DLD1 (cell line): ENCODE measurements around the gene OPN1SW.

Experiments
- in situ Hi-C: cut with HindIII; loops from 2 replicates; pipeline ENCODE4 v1.10.0; 2017; ENCODE audit warnings: low sequenced_read_pairs

Gene OPN1SW

DNA sequence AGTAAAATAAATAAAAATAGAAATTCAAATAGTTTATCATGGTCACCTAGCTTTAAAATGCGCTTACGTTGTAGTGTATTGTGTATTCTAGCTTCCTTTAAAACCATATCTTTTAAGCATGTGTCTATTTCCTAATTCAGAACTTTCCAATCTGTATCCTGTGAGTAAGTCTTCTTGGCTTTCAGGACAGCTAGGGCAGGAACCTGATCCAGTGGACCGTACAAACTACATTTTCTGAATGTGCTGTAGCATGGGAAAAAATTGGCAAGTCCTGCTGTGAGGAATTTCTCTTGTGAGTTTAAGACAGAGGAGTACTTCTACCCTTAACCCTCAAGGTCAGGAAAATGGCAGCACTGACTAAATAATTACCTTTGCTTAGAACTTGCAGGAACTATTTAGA lies 12.1 kb downstream of the OPN1SW start:
- in situ Hi-C loops: no loop called here

DNA sequence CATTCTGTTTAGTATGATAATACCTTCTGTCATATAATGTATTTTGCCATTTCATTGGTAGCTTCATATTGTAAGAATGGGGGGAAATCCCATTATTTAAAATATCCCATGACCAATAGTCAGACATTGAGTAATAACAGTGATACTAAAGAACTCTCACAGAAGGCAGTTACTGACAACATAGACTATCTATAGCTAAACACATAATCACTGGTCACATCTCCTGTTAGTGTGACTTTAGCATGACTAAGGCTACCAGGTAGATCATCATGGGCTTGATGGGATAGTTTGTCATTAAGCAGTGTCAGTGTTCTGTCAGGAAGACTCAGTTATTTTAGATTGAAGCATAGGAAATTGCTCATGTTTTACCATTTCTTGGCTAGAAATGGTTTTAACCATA lies 16.4 kb downstream of the OPN1SW start:
- in situ Hi-C loops: no loop called here

DNA sequence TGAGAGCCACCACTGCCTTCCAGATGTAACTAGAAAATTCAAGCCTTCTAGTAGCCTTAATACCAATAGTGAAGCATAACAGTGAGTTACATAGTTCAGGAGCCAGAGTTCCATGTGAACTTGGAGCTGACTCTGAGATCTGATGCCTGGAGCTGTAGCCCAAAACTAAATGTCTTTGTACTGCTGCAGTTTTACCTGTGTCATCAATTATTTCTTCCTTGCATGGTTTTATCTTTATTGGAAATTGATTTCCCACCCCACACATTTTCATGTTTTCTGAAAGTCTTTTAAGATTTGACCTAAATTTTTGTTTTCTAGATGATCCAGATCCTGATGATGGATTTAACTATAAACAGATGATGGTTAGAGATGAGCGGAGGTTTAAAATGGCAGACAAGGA lies 17.0 kb downstream of the OPN1SW start:
- in situ Hi-C loops: no loop called here

DNA sequence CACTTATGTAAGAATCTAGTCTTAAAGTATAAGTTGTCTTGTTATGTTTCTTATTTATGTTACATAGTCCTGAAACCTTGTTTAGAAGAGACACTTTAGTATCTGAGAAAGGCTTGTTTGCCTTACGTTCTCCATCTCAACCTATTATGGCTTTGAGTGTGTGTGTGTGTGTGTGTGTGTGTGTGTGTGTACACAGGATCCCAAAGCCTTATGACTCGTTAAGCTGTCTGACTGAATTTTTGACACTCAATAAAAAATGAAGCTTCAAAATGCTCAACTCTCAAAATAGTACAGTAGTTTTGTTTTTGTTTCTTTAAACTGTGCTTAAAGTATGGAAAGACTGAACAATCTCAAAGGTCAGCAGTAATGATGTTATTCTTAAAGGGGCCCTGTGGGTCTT lies 18.4 kb downstream of the OPN1SW start:
- in situ Hi-C loops: no loop called here

DNA sequence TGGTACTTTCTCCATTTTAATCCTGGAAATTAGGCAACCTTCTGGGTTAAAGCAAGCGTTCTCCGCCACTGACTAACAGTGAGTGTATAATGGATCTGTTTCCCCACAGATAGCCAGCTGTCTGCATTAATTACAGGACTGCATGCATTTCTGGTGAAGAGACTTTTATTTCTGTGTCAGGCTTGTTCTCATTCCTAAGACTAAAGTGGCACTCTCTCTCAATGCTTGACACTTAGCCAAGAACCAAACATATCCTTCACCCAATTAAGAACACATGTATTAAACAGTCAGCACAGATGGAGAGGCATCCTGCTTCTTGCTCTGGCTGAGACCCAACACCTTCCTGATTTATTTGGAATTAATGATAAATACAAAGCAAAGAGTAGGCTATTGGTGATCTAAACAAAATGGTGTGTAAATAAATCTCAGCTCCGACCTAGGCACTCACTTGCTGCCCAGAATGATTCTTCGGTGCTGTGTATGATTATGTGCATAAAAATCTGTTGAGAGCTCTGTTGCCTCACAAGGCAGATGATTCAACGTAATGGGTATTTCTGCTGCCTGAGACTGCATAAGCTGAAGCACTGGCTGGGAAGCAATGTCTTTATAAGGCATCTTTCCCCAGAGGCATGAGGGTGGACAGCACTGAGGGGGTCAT lies 19.6 kb downstream of the OPN1SW start:
- in situ Hi-C loops: no loop called here

DNA sequence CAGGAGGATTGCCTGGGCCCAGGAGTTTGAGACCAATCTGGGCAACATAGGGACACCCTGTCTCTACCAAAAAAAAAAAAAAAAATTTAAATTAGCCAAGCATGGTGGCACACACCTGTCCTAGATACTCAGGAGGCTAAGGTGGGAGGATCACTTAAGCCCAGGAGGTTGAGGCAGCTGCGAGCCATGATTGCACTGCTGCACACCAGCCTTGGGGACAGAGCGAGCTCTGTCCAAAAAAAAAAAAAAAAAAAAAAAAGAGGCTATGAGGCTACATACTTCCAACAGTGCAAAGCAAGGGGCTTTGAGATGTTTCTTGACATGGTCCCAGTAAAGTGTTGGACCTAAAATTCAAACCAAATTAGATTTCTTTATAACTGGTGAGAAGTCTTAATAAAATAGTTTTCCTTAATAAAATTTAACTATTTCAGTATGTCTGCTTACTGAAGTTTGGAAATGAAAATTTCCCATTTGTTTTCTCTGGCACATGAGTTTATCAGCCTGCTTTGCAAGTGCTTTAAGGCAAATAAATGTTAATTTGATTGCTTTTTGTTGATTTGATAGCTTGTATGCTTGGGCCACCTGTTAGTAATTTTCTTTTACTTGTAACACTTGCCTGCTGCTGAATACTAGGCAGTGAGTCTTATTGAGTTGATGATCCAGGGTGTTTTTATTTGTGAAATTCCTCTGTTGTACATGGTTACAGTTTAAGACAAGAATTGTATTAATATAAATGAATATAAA lies 20.3 kb downstream of the OPN1SW start:
- in situ Hi-C loops: no loop called here

DNA sequence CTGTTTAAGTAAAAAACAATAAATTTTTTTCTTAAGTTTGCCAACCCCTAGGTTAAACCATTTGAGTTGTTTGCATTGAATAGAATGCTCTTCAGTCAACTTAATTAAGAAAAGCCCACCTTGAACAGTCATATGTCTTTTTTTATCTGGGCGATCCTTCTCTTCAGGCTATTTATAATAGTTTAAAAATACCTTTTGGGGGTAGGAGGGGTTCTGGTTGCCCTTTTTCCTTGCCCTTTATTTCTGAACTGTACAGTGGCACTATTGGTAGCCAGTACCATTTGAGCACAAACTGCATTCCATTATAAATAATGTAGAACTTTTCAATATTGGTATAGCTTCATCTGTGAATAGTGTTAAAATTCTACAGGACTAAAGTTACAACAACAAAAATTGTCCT lies 23.3 kb downstream of the OPN1SW start:
- in situ Hi-C loops: no loop called here

DNA sequence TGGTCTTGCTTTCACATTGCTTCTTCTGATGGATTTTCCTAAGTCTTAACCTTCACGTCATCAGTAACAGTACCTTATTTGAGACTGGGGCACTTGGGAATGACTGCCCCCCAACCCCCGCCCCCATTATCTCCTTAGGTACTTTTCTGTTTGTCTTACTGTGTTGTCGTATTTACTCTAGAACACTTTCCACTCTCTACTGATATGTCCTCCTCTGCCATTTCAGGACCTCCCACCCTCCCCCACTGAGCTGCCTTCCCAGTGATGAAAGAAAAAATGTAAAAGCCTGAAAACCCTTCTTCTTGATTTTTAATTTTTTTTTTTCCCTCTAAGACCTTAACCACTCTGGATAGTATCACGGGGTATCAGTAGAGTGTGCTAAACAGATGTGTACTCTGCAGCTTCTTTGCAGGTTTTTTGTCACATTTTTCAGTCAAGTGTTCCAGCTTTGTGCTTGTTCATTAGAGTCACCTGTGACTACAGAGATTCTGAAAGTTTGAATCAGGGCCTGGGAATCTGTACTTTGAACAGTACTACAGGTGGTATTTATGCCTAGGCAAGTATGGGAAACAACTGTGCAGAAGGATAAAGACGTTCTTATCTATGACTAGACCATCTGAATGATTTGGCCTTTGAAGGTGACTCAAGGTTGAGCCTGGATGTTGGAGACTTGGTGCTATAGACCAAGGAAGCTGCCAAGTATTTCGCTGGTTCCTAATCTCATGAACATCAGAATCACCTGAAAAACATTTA lies 28.1 kb downstream of the OPN1SW start:
- in situ Hi-C loops: no loop called here

DNA sequence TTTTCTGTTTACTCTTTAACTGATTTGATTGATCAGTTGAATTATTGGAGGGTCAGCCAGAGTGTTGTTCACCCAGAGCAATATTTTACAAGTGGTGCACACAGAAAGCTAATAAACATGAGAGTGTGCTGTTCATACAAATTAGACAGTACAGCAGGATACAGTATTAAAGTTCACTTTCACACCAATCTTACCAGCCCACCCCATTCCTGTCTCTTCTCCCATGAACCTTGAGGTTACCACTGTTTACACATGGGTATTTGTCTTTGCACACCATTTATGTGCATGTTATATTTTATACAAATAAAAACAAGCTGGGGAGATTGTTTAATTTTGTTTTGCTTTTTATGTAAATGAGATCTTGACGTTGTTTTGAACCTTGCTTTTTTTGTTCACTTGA lies 29.9 kb downstream of the OPN1SW start:
- in situ Hi-C loops: no loop called here

DNA sequence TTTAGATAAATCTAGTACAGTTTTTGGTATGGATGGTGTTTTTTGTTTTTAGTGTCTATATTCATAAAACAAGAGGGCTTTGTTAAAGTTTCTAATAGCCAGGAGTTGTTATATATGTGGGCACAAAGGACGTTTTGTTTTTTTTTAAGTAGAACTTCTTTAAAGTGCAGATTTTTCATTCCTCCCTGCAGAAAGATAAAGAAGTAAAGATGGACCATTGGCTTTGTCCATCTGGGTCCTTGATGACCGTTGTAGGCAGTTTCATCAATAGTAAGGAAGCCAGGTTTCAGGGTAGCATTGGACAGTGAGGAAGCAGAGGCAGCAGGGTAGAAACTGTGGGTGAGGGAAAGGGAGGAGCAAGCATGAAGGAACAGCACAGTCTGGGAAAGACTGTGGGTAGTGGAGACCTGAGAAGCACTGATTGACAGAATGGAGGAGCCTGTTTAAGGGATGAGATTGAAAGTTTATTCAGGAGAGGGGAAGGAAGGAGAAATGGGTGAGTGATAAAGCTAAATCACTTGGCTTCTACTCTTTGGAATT lies 31.2 kb downstream of the OPN1SW start:
- in situ Hi-C loops: no loop called here

DNA sequence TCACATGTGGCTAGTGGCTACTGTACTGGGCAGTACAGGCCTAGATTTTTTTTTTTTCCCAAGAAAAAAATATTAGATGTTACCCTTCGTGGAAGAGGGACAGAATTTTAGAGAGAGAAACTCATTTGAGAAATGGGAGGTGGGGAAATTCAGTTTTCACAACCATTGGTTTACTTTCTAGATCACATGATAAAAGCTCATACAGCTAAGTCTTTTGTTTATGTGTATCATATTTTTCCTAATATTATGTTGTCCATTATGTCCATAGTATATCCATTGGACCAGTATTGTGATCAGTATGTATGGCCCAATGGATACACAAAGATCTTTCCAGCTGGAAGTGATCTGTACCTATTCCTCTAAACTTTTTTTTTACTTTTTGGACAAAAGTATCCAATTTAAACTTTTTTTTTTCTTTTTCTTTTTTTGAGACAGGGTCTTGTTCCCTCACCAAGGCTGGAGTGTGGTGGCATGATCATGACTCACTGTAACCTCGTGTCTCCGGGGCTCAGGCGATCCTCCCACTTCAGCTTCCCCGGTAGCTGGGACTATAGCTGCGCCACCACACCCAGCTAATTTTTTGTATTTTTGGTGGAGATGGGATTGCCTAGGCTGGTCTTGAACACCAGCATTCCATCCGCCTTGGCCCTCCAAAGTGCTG lies 32.4 kb downstream of the OPN1SW start:
- in situ Hi-C loops: no loop called here

DNA sequence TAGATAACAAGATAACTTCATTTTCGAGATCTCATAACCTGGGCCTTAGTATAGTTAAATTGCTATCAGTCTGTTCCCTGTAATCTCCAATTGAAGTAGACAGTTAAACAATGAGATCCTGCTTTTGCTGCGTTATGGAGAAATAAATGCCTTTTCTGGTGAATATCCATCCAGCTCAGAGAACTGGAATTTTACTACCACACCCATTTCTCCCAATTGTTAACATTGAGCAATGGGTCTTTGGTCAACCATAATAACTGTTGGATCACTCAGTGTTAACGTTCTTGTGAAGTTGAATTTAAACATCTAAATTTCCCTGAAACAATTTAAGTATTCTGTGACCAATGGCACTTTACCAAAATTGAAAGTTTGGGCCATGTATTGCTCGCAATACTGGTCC lies 33.4 kb downstream of the OPN1SW start:
- in situ Hi-C loops: no loop called here

DNA sequence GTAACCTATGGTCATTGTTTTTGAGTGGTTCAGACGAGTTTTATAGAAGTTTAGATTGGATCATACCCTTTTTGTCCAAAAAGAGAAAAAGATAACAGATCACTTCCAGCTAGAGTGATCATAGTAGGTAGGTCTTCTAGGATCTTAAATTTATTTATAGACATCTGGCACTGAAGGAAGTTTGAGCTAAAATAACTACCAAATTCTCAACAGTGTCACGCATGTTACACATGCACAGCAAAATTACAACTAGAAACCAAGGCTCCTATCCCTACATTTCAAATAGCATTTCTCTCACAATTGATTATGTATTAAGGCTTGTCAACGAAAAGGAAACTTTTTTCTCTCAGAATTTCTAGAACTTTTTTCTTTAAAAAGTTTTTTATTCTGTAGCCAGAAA lies 34.1 kb downstream of the OPN1SW start:
- in situ Hi-C loops: no loop called here

DNA sequence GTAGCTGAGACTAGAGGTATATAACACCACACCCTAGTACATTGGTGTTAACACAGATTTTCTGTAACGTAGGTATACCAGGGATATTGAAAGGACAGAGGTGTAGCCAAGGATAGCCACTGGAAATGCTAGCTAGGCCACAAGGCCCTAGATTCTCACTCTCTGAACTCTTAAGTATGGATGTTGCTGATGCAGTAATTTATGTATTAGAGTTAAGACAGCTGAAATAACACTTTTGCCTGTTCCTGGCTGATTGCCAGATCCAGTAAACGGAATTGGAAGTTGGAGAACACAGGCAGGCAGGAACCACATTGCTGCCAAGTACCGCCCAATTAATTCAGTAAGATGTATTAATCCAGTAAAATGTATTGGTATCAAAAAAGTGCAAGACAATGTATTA lies 34.6 kb downstream of the OPN1SW start:
- in situ Hi-C loops: no loop called here

DNA sequence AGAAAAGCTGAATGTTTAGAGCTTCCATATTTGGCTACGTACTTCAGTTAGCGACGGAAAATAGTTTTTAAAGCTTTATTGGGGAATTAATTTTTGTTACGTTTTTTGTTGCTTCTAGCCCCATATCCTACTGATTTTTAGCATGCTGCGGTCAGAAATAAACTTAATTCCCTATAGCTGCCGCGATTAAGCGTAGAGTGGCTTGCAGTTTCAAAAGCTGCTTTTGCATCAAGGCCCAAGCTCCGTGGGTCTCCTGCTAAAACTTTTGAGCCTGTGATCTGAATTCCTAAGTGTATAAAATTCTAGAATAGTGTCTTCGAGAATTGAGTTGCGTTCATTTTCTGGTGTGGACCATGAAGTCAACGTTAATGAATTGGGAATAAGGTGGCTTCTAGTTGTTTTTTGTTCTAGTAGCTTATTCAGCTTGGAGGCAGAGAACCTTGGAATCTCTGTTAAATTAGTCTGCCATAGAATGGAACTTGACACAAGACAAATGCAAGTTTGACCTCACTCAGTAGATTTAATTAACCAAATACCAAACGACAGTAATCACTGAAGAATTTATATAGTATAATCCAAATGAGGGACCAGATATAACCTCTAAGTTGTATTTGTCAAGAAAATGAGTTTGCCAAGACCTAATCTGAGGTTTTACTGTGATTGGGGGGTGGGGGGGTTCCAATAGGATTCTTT lies 35.5 kb downstream of the OPN1SW start:
- in situ Hi-C loops: no loop called here

DNA sequence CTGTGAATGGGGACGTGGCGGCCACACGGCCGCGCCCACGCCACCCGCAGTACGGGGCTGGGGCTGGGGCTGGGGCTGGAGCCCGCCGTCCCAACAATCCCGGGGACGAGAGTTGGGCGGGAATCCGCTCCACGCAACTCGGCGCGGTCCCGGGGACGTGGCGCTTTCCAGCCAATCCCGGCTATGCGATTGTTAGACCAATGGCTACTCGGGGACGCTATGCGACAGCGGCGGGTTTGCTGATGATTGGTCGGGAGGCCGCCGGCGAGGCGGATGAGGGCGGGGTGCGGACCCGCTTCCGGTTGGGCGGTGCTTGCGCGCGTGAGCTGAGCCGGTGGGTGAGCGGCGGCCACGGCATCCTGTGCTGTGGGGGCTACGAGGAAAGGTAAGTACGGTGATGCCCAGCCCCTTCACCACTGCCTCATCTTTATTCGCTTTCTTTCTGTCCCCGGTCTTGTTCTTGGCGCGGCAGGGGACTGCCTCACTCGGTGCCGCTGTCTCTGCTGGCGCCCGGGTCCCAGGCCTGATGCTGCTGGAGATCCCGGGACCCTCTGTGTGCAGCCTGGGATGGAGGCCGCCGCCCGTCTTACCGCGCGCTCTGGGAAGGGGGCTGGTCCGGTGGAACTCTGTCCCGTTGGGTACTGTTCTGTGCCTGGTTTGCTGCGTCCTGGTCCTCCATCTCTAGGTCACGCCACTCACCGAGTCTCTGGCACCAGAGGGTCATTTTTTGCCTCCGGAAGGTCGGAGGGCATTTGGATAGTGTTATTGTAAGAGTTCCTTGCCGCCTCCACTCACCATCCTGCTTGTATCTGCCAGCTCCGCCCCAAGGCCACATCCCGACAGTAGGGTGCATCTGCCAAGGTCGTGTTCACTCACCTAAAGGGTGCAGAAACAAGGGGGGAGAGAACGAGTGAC lies 36.3 kb downstream of the OPN1SW start, which contains the start of gene CALU:
TSS of gene CALU (plus strand) at position 312 of the 915 bp plus-strand sequence. CDS start 9,225 bp downstream, outside the sequence.
- in situ Hi-C loops: no loop called here

DNA sequence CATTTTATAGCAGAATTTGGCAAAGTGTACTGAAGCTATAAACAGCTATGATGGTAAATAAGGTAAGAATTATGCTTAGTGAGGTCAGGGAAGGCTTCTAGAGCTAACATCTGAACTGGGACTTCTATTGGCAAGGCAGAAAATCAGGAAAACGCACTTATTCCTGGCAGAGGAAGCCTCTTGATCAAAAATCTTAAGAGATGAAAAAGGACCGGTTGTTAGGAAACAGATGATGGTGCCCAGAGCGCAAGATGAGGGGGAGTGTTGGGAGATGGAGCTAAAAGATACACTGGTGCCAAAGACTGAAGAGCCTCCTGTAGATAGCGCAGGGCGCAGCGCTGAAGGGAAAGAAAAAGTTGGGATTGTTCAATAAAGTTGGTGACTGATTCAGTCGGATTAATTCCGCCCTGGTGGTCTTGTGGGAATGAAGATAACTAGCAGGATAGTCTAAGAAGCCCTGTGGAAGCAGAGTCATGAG lies 37.0 kb downstream of the OPN1SW start:
- in situ Hi-C loops: no loop called here

DNA sequence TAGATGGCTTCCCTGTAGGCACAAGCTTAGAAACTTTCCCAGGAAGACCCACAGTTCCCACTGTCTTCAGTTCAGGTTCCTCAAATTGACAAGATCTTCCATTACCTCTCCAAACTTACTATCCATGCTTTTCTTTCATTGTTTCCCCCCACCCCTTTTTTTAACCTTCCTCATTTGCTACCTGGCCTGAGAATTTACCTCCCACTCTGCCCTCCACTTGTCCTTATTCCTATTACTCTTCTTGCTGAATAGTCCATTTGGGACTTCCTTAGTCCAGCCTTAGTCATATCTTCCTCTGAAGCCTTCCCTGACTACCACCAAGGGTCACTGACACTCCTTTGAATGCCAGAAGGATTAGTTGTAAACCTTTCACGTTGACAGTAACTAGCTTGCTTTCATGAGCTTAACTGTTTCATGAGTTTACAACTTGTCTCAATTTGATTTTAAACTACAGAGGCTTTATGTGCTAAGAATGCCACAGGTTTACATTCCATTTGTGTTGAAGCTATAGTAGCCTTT lies 37.7 kb downstream of the OPN1SW start:
- in situ Hi-C loops: no loop called here

DNA sequence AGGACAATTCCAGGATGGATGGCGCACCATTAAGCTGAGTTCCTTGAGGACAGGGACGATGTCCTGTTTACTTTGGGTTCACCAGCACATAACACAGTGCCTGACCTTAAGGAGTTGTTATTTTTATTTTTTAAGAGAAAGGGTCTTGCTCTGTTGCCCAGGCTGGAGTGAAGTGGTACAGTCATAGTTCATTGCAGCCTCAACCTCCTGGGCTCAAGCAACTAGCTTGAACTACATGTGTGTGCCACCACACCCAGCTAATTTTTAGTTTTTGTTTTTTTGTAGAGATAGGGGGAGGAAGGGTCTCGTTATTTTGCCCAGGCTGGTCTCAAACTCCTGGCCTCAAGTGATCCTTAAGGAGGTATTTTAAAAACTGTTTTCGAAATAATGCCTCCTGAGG lies 38.2 kb downstream of the OPN1SW start:
- in situ Hi-C loops: no loop called here
